HUES6 (cell line): ENCODE measurements around the gene RPTOR.
A peak's percentile ranks its signal among the peaks of the same experiment; 100 is the strongest.

Experiments
- H3K27ac ChIP-seq: 2 replicates; pipeline ENCODE4 v1.7.0; 2013; ENCODE audit warnings: low read depth, mild to moderate bottlenecking, low read length, inconsistent platforms
- H3K27me3 ChIP-seq: 2 replicates; pipeline ENCODE4 v1.6.1; 2013; ENCODE audit warnings: low read length; ENCODE audit not compliant: control insufficient read depth, insufficient read depth
- H3K36me3 ChIP-seq: 2 replicates; pipeline ENCODE4 v1.6.1; 2013; ENCODE audit warnings: low read length; ENCODE audit not compliant: control insufficient read depth, insufficient read depth
- H3K4me1 ChIP-seq: 2 replicates; pipeline ENCODE4 v1.6.1; 2013; ENCODE audit warnings: low read length; ENCODE audit not compliant: control insufficient read depth, insufficient read depth
- H3K4me3 ChIP-seq: 2 replicates; pipeline ENCODE4 v1.5.1; 2013; ENCODE audit warnings: low read depth, low read length
- H3K9ac ChIP-seq: one replicate; pipeline ENCODE4 v1.6.1; 2013; ENCODE audit warnings: mild to moderate bottlenecking, low read length
- H3K9me3 ChIP-seq: 2 replicates; pipeline ENCODE4 v1.6.1; 2013; ENCODE audit warnings: low read depth, low read length; ENCODE audit not compliant: control insufficient read depth, insufficient read depth

Gene RPTOR

GRCh38 chr17:80987941-80988461 lies 443.4 kb downstream of the RPTOR start:
- Histone ChIP-seq H3K9ac (no peak overlapping the region), H3K9me3 (no peaks in the 10 kb centered on the region), H3K4me1 (peaks cover 21% of the 10 kb centered on the region), H3K4me3 (no peak overlapping the region), H3K27me3 (peaks cover 25% of the 10 kb centered on the region), H3K27ac (no peak overlapping the region), H3K36me3 (no peaks in the 10 kb centered on the region)

DNA sequence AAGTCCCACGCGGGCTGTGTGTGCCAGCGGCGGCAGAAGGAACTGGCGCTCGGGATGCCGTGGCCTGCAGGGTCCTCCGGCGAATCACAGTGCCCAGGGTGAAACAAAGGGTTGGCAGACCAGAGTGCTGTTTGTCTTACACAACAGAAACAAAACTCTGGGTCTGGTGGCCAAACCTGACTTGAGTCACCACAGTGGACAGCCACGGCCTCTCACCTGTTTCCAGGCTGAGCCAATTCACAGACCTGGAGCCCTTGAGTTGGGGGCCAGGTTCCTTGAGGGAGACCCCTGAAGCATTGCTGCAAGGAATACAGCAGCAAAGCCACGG lies 444.9 kb downstream of the RPTOR start:
- no peaks in the 10 kb centered on the region for H3K36me3 ChIP-seq
- H3K27ac ChIP-seq = no peak overlapping the region
- H3K9me3 ChIP-seq = no peaks in the 10 kb centered on the region
- H3K4me1 ChIP-seq = peaks cover 21% of the 10 kb centered on the region
- H3K4me3 ChIP-seq = no peak overlapping the region
- H3K27me3 ChIP-seq = peaks cover 25% of the 10 kb centered on the region
- H3K9ac ChIP-seq = no peak overlapping the region

DNA sequence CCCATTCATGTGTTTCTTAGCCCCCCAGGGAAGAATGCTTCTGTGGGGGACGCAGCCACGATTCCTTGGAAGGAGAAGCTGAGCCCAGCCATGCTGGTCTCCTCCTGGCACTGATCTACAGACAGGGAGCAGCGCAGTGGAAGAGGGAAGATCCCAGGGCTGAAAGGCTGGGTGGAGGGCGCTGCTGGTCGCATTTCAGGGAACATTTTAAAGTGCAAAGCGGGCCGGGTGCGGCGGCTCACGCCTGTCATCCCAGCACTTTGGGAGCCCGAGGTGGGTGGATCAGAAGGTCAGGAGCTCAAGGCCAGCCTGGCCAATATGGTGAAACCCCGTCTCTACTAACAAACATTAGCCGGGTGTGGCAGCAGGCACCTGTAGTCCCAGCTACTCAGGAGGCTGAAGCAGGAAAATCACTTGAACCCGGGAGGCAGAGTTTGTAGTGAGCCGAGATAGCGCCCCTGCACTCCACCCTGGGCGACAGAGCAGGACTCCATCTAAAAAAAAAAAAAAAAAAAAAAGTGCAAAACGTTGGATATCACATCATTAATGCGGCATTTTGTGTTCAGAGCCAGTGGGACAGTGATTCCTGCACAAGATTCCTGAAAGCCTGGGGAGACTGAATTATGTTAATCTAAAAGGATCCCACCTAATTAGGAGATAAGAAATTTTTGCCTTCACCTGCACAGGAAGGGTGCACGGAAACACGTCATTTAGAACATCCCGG lies 446.4 kb downstream of the RPTOR start:
- H3K27ac ChIP-seq = no peak overlapping the region
- peaks cover 25% of the 10 kb centered on the region for H3K27me3 ChIP-seq
- H3K9me3 ChIP-seq = no peaks in the 10 kb centered on the region
- H3K4me3 ChIP-seq = peak overlapping the region; percentile 78
- H3K36me3 ChIP-seq = peaks cover 9% of the 10 kb centered on the region
- H3K9ac ChIP-seq = peak overlapping the region; percentile 79
- H3K4me1 ChIP-seq = peaks cover 17% of the 10 kb centered on the region

DNA sequence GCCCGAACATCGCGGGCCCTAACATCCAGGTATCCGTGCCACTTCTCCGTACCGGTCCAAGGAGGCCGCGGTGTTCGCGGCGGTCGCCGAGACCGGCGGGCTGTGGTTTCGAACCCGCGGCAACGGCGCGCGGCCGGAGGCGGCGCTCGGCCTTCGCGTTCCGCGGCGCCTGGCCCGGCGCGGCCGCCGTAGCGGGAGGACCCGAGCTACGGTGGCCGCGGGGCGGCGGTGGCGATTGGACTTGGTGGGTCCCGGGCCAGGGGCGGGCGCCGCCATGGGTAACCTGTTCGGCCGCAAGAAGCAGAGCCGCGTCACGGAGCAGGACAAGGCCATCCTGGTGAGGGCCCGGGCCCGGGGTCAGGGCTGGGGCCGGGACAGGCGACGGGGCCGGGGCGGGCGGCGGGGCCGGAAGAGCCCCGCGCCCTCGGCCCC lies 447.0 kb downstream of the RPTOR start, which contains the start of gene CHMP6:
CHMP6 (plus strand) TSS at position 197 of the 432 bp plus-strand sequence; CDS start at position 275, 78 bp downstream.
- peak within 1 kb of the TSS; percentile 79 for H3K9ac ChIP-seq
- H3K4me3 ChIP-seq = peak within 1 kb of the TSS; percentile 78
- H3K27ac ChIP-seq = no peak within 1 kb of the TSS
- H3K27me3 ChIP-seq = peaks cover 25% of the 10 kb centered on the region
- peaks cover 14% of the 10 kb centered on the region for H3K36me3 ChIP-seq
- H3K4me1 ChIP-seq = peaks cover 17% of the 10 kb centered on the region
- no peaks in the 10 kb centered on the region for H3K9me3 ChIP-seq

GRCh38 chr17:80992077-80992947 lies 447.7 kb downstream of the RPTOR start:
- H3K9ac ChIP-seq = peak overlapping the region; percentile 66
- H3K4me3 ChIP-seq = peak overlapping the region; percentile 78
- H3K9me3 ChIP-seq = no peaks in the 10 kb centered on the region
- H3K4me1 ChIP-seq = peaks cover 17% of the 10 kb centered on the region
- H3K36me3 ChIP-seq = peaks cover 21% of the 10 kb centered on the region
- H3K27ac ChIP-seq = no peak overlapping the region
- peaks cover 25% of the 10 kb centered on the region for H3K27me3 ChIP-seq

DNA sequence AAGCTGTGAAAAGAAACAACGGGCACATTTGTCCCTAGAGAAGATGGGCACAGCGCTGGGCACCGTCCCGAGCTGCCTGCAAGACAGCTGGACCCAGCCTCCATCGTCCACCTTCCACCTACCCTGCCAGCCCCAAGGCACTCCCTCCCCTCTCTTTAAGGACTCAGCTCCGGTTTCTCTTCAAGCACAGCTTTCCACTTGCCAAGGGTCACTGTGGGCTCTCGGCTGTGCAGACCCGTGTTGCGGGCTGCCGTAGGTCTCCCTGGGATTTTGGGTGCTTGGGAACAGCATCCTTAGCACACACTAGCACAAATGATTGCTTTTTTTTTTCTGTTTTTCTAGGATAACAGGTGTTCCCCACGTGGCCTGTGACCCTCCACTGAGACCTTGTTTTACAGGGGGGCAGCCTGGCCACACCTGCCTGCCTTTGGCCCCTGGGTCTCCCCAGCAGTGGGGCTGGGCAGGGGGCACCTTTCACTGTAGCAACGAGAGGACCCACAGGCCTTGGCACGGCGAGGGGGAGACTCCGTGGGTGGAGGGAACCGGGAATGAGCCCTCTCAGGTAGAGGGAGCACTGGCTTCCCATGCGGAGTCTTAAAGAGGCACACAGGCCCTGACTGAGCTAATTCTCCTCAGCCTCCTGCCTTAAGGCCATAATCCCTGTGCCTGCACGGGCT lies 448.4 kb downstream of the RPTOR start:
- Histone ChIP-seq H3K27me3 (peaks cover 25% of the 10 kb centered on the region), H3K9me3 (no peaks in the 10 kb centered on the region), H3K27ac (no peak overlapping the region), H3K4me3 (peak overlapping the region; percentile 78), H3K9ac (no peak overlapping the region), H3K36me3 (peaks cover 29% of the 10 kb centered on the region), H3K4me1 (peaks cover 13% of the 10 kb centered on the region)

DNA sequence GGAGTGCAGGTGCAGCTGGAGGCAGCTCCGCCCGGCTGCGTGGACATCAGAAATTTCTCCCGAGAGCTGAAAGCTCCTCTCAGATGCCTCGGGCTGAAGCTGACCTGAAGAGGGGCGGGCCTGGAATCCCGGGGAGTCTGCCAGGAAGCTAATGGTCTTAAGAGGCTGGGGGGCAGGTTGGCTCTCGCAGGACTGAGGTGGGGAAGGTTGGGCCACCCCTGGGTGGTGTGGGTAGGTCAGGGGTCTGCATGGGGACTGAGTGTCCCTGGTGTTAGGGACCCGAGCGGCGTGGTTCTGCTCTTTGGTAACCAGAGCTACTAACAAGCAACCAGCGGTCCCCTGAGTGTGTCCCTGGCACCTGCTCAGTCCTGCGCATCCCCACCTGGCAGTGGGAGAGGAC lies 450.5 kb downstream of the RPTOR start:
- H3K9ac ChIP-seq = no peak overlapping the region
- peaks cover 5% of the 10 kb centered on the region for H3K4me1 ChIP-seq
- H3K27me3 ChIP-seq = peaks cover 14% of the 10 kb centered on the region
- H3K9me3 ChIP-seq = no peaks in the 10 kb centered on the region
- H3K27ac ChIP-seq = no peak overlapping the region
- no peak overlapping the region for H3K4me3 ChIP-seq
- H3K36me3 ChIP-seq = peaks cover 49% of the 10 kb centered on the region

DNA sequence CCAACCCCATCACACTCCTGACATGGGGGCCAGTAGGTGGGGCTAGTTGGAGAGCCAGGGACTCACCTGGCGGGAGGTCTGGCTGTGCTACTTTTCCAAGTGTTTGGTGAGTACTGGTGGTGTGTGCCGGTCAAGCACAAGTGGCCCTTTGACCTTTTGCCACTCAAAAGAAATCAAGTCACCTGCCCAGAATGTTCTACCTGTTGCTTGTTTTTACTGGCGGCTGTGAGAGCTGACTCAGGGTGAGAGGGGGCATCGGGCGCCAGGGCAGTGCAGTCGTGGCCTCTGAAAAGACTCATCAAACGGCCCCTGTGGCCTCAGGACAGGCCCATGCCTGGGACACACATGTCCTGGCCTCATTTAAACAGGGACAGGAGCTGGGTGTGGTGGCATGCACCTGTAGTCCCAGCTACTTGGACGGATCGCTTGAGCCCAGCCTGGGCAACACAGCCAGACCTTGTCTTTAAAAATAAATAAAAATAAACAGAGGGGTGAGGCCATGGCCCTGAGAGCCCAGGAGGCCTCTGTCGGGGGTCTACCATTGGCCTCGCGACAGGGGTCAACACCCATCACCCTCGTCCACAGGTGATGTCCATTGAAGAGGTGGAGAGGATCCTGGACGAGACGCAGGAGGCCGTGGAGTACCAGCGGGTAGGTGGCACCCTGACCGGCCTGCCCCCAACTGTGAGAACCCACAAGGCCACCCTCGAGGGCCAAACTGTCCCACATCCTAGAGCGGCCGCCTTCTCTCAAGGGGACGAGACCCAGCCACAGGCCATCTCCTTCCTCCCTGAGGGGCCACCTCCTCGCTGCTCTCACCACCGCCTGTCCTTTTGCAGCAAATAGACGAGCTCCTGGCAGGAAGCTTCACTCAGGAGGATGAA lies 452.0 kb downstream of the RPTOR start:
- H3K9me3 ChIP-seq = no peaks in the 10 kb centered on the region
- H3K4me3 ChIP-seq = no peak overlapping the region
- no peak overlapping the region for H3K27ac ChIP-seq
- H3K4me1 ChIP-seq = peaks cover 5% of the 10 kb centered on the region
- H3K36me3 ChIP-seq = peaks cover 51% of the 10 kb centered on the region
- H3K9ac ChIP-seq = no peak overlapping the region
- H3K27me3 ChIP-seq = peaks cover 10% of the 10 kb centered on the region; the same call in 1 of the 2 replicates

- Histone ChIP-seq H3K4me1 (peaks cover 4% of the 10 kb centered on the region), H3K27me3 (peaks cover 11% of the 10 kb centered on the region), H3K27ac (no peak overlapping the region), H3K4me3 (no peak overlapping the region), H3K9me3 (no peaks in the 10 kb centered on the region), H3K36me3 (peaks cover 51% of the 10 kb centered on the region), H3K9ac (no peak overlapping the region)
These were observed 452.9 kb downstream of the RPTOR start for GRCh38 chr17:80997424-80998117.
